HL-60 (cell line): ENCODE data around the gene DUSP23.

Experiments
- CTCF ChIP-seq: IDR thresholded peaks from one replicate; pipeline ENCODE4 v1.5.1; 2011; ENCODE audit warnings: low read length, control low read depth, inconsistent platforms; ENCODE audit not compliant: insufficient read depth
- GABPA ChIP-seq: IDR thresholded peaks from 2 replicates; pipeline ENCODE4 v1.6.1; 2012; ENCODE audit warnings: low read depth
- POLR2AphosphoS5 ChIP-seq: IDR thresholded peaks from 2 replicates; pipeline ENCODE4 v1.6.1; 2012; ENCODE audit warnings: low read depth
- SPI1 ChIP-seq: IDR thresholded peaks from 2 replicates; pipeline ENCODE4 v1.6.1; 2012; ENCODE audit warnings: low read depth, mild to moderate bottlenecking, borderline replicate concordance
- TF ChIP-seq, protein P1 (sequence below): IDR thresholded peaks from 2 replicates; pipeline ENCODE4 v1.6.1; 2012; ENCODE audit warnings: low read depth; ENCODE audit not compliant: insufficient replicate concordance

DNA sequence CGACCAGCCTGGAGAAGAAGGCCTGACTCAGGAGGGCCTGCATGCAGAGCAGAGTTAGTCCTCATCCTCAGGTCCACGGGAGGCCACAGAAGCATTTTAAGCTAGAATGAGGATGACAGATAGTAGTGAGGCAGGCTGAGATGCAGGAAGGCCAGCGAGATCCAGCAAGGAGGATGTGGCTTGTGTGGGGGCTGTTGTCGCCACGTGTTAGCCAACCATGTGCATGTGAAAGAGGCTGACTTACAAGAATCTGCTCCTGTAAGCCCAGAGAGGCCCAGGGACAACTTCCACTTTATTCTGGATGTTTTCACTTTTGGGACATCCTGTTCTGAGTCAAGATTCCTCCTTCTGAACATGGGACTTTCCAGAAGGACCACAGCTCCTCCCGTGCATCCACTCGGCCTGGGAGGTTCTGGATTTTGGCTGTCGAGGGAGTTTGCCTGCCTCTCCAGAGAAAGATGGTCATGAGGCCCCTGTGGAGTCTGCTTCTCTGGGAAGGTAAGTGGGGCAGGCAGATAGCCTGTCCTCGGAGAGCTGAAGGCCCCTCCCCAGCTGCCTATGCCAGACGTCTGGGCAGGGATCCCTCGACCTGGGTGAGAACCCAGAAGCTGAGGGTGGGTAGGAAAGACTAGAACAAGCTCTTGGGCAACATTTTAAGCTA, 45.8 kb downstream of the DUSP23 start, which contains the start of gene SLAMF8:
- TF ChIP-seq CTCF, result no peak
- TF ChIP-seq SPI1, result no peak
- TF ChIP-seq POLR2AphosphoS5, result 0 out of 2 replicates have a peak, but pooled peaks have one; percentile 38
- TF ChIP-seq GABPA, result no peak
- TF ChIP-seq, protein P1, sequence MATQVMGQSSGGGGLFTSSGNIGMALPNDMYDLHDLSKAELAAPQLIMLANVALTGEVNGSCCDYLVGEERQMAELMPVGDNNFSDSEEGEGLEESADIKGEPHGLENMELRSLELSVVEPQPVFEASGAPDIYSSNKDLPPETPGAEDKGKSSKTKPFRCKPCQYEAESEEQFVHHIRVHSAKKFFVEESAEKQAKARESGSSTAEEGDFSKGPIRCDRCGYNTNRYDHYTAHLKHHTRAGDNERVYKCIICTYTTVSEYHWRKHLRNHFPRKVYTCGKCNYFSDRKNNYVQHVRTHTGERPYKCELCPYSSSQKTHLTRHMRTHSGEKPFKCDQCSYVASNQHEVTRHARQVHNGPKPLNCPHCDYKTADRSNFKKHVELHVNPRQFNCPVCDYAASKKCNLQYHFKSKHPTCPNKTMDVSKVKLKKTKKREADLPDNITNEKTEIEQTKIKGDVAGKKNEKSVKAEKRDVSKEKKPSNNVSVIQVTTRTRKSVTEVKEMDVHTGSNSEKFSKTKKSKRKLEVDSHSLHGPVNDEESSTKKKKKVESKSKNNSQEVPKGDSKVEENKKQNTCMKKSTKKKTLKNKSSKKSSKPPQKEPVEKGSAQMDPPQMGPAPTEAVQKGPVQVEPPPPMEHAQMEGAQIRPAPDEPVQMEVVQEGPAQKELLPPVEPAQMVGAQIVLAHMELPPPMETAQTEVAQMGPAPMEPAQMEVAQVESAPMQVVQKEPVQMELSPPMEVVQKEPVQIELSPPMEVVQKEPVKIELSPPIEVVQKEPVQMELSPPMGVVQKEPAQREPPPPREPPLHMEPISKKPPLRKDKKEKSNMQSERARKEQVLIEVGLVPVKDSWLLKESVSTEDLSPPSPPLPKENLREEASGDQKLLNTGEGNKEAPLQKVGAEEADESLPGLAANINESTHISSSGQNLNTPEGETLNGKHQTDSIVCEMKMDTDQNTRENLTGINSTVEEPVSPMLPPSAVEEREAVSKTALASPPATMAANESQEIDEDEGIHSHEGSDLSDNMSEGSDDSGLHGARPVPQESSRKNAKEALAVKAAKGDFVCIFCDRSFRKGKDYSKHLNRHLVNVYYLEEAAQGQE, result no peak
